SIG-M5 (cell line): ENCODE results near the gene GLRA2.
"Not testable (repeated sequence)": the region's sequence is repeated elsewhere in the genome, so short reads cannot be mapped to it uniquely, and the experiment has no call there.

Source experiments
- DNase-seq: peaks from one replicate; lab custom pipeline; 2025; lab: John Stamatoyannopoulos, UW

The GLRA2 gene

DNA sequence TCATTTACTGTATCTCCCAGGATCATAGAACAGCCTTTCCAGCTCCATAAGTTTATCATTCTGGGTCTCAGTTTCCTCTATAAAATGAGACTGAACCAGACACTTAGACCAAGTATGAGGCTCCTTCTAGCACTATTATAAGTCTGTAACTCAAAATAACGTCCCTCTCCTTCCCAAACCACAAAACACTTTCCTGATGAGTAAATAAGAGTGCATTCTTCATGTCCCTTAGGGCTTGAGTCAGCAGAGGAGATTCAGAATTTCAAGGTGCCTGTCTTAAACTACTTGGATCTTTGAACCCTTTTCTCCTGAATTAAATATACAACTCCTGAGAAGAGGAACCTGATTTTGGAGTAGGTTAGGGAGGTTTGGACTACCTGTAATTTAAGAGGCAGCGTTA, 62.6 kb downstream of the GLRA2 start:
- no peak for DNase-seq

DNA sequence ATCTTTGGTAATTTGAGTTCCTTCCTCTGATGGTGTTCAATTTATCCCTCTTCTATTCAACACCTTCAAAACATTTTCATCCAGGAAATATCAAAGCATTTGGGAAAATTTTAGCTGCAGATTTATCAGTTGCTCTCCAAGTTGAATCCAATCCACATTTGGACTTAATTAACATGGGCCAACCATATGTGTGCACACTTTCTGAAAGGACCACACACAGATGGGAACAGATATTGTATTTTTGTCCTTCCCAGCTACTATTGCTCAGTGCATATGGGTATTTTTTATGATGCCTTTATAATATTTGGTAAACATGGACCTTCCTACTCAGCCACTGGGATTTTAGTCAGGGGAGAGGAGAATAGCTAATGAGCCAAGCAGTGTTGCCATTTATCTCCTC, 65.2 kb downstream of the GLRA2 start:
- DNase-seq, result no peak

DNA sequence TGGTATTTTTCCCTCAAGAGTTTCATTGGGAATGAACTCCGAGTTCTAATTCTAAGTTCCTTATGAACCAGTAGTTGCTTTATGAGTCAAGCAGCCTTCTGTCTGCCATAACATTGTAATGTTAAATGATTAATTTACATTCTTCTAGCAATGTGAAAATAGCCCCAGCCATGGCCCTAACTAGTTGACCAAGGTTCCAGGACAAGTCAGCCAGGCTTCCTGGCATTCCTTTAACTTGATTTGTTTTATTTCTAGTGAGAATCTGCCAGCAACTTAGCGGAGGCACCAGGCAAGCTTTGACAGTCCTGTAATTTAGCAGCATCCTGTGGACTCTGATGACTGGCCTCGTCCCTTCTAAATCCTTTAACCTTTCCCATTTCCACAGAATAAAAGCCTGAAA, 69.0 kb downstream of the GLRA2 start:
- no peak for DNase-seq

DNA sequence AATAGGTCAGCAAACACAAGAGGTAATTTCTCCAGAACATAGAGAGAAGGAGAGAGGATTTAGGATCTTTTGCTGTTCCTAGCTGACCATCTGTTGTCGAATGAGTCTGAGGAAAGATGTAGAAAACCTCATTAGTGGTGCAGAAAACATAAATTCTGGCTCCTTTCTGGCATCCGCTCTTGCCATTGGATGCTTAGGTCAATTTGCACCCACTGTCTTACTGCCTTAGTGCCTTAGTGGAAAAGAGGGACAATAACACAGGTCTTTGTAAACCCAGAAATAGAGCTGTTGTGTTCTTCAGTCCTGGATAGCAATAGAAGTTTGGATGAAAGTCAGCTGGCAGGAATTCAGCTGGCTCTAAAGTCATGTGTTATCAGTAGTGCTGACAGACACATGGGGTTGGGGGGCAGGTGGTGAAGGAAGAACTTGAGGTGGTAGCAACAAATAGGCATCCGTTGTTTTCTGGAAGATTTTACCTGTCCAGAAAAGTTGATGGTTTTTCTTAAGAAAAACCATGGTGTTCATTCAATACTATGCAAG, 78.2 kb downstream of the GLRA2 start:
- DNase-seq, result no peak

DNA sequence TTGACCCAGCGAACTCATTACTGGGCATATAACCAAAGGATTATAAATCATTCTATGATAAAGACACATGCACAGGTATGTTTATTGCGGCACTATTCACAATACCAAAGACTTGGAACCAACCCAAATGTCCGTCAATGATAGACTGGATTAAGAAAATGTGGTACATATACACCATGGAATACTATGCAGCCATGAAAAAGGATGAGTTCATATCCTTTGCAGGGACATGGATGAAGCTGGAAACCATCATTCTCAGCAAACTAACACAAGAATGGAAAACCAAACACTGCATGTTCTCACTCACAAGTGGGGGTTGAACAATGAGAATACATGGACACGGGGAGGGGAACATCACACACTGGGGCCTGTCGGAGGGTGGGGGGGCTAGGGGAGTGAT, 83.1 kb downstream of the GLRA2 start:
- not testable (repeated sequence) for DNase-seq

DNA sequence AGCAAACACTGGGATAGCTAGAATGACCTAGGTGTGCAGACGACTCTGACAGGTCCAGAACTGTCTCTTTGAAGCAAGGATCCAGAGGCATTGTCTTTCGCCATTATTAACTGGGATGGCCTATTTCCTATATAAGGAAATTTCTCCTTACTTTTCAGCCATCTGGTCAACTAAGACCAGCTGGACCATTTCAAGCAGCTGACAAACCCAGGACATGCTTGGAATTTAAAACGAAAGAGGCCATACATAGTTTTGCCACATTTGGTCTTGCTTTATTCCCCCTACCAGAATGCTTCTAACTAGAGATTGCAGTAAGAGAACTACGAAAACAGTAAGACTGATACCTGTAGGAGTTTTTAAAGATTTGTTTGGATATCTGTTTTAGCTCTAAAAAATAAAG, 87.0 kb downstream of the GLRA2 start:
- no peak for DNase-seq

DNA sequence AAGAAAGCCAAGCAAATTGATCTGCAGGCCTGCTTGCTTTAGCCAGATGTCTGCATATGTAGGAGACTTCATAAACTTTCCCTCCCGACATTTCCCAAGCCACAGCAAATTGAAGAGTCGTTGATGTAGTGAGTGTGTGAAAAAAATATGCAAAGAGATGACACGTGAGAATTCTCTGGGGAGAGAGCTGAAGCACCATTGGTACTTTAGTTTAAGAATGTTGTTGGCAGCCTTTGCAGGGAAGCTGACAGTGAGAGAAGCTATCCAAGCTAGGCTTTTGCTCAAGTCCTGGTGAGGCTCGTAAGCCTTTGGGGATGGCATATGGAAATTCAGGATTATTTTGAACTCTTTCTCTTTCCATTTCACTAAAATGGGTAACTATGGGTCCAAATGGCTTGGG, 87.5 kb downstream of the GLRA2 start:
- no peak for DNase-seq

DNA sequence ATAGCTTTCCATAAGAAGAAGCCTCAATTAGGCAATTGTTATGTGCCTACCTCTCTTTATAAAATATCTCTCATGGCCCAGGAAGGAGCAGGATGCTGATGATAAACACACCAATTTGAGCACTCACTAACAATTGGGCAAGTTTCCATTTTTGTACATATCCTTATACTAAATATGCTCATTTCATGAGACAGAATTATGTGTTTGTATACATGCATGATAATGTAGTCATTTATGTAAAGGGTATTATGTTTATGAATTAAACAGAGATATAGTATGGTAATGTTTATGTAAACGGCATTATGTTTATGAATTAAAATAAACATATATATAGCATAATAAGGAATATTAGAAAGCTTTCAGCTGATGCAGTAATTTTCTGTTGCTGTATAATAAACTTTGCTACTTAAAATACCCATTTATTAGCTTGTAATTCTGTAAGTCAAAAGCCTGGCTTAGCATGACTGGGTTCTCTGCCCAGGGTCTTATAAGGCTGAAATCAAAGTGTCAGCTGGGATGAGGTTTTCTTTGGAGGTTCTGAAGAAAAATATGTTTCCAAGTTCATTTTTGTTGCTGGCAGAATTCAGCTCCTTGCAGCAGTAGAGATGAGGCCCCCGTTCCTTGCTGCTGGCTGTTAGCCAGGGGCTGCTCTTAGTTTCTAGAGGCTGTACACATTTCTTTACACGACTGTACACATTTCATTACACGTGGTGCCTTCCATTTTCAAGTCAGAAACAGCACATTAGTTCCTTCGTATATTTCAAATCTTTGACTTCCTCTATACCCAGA, 89.0 kb downstream of the GLRA2 start:
- DNase-seq, result no peak

DNA sequence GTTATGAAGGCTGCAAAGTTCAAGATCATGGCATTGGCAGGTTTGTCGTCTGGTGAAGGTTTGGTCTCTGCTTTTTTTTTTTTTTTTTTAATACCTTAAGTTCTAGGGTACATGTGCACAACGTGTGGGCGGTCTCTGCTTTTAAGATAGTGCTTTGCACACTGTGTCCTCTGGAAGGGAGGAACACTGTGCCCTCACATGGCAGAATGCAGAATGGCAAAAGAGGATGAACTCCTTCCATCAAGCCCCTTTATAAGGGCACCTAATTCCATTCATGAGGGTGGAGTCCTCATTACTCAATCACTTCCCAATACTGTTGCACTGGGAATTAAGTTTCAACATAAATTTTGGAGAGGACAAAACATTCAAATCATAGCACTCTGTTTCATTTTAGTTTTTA, 101.4 kb downstream of the GLRA2 start:
- DNase-seq, result no peak

DNA sequence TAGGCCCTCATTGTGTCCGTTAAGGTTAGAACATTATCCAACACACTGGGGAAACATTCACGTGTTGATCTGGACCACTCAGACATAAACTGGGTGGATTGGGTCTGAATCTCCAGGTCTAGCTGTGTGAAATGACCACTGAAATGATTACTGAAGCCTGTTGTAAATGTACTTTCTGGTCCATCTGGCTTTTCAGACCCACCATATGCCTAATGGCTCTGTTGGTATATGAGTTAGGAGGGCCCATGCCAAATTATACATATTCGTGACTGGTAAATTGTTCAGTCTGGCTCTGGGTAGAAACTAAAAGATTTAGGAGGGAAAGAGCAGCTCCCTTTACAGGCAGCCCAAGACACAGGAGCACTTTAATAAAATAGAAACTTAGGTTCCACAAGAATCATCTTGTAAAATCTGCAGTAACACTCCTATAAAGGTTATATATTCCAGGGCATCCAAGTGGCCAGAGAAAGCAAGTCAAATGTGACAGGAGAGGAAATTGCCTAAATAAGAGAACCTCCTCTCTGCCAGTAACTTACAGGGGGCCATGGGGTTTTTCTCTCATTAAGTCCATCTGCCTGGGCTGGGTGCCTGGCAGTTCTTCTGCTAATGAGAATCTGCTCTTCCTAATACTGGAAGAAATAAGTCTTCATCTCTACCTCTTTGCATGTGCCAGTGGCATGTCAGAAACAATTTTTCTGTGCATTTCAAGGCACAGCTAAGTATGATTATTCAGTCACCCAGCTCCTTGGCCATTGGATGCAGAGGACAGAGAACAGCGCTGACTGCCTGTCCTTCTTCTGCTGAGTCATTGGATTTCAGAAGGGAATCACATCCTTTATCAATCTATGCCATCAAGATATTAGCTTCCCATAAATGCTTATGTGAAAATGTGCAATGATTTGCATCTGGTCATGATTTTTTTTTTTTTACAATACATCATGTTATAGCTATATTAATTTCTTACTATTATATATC, 112.6 kb downstream of the GLRA2 start:
- no peak for DNase-seq

DNA sequence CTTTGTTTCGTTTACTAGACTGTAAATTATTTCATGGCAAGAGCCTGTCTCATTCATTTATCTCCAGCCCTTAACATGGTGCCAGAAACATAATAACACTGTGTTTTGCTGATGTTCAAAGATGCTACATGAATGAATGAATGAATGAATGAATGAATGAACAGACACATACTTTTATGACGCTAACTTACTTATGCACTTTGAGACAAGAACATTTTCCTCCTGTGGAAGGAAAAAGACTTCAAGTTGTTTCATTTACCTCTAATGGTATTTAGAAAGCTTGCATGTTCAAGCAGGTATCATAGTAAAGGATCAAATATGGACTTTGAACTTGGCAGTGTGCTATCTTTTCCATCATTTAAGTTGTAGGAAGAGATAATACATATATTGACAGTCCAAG, 131.6 kb downstream of the GLRA2 start:
- no peak for DNase-seq

DNA sequence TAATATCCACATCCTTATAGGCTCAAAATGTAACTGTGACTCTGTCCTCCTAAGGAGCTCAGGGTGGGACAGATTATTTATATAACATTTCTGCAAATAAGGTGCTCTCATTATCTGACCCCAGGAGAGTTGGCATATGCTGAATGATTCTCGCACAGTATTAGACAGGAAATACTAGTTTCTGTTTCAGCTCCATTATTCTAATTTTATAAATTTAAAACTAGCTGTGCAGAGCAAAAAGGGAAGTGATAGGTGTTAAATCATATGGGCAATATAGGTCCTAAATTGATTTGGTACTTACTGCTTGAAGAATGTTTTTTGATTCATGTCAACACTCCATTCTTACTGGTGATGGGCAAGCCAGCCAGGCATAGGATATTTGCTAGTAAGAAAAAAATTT, 141.5 kb downstream of the GLRA2 start:
- no peak for DNase-seq

DNA sequence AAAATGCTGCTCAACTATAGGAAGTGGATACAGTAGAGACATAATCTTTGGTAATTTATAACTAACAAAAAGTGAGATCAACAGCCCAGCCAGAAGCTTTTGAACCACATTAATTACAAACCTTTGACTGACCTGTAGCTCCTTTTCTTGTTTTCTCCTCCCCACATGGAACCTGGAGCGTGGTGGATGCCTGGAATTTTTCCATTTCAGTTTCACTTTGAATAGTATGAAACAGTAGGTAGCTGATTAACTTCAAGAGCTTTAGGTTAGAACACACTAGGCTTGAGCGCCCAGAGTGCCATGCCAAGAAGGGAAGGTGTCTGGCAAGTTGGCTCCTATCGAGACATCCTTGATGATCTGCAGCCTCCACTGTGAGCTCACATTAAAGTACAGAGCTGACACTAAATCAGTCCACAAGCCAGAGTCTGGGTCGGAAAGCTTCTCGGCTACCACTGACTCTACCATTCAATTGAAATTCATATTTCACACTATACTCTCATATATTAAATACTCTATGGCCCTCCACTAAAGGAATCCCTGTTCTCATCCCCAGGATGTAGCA, 143.4 kb downstream of the GLRA2 start:
- DNase-seq, result no peak

DNA sequence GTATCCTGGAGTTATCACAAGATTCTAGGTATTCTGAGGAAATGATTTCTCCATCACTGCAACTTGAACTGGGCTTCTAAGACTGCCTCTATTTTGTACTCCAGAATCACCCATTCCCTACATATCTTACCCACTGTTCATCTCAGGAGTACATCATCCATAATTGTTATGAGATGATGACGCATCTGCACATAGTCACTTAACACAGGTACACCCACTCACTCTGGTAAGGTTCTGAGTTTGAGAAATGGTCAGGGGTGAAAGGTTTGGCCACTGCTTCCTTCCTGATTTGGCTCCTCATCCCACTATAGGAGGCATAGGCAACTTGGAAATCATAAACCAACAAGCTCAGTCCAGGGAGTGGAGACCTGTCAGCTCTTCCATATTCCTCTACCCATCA, 143.9 kb downstream of the GLRA2 start:
- DNase-seq, result no peak

DNA sequence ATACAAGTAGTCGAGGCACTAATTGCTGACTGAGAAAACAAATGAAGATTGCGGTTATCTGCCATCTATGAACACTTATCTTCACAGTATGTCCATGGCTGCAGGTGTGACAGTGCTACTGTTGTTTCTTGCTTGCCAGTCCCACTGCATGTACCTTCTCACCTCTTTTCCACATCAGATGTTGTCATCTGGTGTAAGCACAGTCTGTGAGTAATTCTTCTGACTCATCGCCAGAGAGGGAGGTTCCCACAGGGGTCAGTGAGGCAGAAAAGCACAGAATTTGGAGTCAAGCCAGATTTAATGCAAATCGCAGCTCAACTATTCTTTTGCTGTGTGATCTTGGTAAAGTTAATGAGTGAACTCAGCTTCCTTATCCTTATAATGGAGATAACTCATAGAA, 144.4 kb downstream of the GLRA2 start:
- DNase-seq, result no peak

DNA sequence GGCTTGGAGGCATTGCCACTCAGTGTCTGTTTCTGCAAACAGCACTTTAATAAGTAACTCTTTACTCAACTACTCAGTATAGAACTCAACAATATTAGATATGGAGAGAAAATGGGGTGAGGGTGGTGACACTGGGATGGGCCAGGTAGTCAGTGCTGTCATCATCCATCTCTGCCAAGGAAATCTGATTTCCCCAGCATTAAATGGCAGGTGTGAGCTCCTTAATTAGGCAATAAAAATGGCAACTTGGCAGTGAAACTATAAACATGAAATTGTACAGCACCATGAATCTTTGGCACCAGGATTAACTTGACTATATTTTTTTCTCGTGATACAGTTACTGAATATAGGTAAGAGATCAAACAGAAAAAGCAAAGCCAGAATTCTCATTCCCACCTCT, 146.2 kb downstream of the GLRA2 start:
- DNase-seq, result no peak

DNA sequence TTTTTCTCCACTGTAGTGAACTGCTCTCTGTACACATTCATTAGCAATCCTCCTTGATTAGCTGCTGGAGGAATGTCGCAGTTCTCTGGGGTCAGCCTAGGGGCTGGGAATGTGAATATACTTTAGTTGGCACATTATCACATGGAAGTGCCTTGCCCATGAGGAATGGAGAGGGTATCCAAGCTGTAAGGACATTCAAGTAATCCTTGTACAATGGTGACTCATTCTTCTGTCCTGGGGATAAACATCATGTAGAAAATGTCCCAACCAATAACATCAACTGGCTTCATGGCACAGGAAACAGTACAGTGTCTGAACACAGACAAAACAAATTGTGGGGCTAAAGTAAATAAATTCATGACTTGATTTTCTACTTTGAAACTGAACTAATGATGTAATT, 147.1 kb downstream of the GLRA2 start:
- no peak for DNase-seq

DNA sequence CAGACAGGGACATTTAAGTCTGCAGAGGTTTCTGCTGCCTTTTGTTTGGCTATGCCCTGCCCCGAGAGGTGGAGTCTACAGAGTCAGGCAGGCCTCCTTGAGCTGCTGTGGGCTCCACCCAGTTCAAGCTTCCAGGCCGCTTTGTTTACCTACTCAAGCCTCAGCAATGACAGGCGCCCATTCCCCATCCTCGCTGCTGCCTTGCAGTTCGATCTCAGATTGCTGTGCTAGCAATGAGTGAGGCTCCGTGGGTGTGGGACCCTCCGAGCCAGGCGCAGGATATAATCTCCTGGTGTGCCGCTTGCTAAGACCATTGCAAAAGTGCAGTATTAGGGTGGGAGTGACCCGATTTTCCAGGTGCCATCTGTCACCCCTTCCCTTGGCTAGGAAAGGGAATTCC, 159.0 kb downstream of the GLRA2 start:
- not testable (repeated sequence) for DNase-seq

DNA sequence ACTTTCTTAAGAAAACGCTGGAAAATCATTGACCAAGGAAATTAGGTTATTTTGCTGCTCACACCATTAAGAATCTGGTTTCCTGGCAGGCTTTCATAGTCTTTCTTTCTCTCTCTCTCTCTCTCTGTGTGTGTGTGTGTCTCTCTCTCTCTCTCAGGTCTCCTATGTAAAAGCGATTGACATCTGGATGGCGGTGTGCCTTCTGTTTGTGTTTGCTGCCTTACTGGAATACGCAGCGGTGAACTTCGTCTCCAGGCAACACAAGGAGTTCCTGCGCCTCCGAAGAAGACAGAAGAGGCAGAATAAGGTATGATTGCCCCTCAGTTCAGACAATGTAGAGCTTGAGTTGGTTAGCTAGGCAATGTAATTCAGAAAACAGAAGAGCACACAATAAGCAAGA, 161.2 kb downstream of the GLRA2 start:
- no peak for DNase-seq

DNA sequence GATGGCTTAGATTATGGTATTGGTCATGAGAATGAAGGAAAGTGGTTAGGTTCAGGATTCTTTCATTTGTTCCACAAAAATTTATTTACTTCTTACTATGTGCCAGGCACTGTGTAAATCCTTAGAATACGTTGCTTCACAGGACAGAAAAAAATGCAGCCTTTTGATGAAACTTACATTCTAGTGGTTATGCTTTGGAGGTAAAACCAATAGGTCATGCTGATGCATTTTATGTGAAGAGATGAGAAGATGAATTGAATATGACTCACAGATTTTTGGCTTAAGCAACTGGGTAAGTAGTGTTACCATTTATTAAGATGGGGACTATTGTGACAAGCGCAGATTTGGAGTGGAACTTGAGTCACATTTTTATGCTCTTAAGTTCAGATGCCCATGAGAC, 165.3 kb downstream of the GLRA2 start:
- no peak for DNase-seq

DNA sequence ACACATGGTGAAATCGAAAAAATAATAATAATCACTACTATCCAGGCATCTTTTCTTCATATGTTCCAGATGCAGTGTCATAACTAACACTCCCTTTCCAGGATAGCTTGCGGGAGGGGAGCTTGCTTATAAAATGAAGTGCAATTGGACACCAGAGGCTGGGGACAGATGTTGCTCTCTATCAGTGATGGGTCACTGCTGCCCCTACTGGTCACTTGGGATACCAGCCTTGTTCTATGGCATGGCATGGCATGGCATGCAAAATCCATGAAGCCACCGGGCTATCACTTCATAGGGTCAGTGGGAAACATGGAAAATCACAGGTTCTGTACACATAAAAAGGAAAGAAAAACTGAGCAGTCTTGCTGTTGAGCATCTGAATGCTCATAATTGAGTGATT, 168.1 kb downstream of the GLRA2 start:
- DNase-seq, result no peak

DNA sequence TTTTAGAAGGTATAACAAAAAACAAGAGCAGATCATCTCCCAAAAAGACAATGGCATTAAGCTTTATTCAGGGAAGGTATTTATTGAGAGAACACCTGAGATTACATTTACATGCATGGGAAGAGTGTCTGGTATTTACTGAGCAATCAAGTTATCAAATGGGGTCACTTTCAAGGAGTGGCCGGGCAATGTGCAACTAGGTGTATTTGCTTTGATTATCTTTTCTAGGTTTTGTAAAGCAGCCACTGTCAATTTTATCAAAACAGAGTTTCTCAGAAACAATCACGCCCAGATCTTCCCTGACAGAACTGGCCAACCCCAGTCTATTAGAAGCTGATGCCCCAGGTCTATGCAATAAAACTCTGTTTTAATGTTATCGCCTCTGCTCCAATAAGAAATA, 169.5 kb downstream of the GLRA2 start:
- DNase-seq, result no peak

DNA sequence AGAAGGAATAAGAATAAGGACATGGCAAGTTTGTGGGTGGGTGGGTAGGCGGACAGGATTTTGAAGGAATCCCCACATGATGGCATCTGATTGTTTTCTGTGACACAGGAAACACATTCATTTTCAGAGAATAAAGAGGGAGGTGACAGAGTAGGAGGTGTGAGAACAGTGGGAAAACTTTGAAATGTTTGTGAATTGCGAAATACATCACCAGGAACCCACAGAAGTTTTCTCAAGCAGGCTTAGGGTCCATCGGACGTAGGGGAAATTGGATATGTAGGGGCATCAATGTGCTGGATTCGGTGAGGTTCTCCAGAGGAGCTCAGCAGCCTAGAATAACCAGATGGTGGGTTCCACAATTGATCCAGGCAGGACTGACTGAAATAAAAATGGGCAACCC, 171.6 kb downstream of the GLRA2 start:
- no peak for DNase-seq
